Astrocyte (in vitro differentiated cells and primary cell): Measurements from ENCODE around the gene KMT2C.

Experiments
- CTCF ChIP-seq: IDR thresholded peaks from 2 replicates; pipeline ENCODE4 v1.5.1; 2011; ENCODE audit warnings: low read depth, mild to moderate bottlenecking, inconsistent platforms, low read length, moderate library complexity; ENCODE audit not compliant: insufficient read depth
- EZH2 ChIP-seq: IDR thresholded peaks from 2 replicates; pipeline ENCODE4 v1.6.1; 2012; ENCODE audit warnings: mild to moderate bottlenecking, low read length, inconsistent platforms; ENCODE audit not compliant: insufficient read depth

- no peak for TF ChIP-seq CTCF
- no peak for TF ChIP-seq EZH2
These were observed 121.8 kb downstream of the KMT2C start for GRCh38 chr7:152313831-152314604.
